HG03045 (cell line): ENCODE results near the gene GIMAP1.

Experiments used
- ATAC-seq: cut with Tn5 transposase; IDR thresholded peaks from one replicate; pipeline ENCODE4 v1.9.1; 2021; ENCODE audit warnings: mild to moderate bottlenecking, moderate library complexity; ENCODE audit not compliant: unreplicated experiment

Gene GIMAP1

GRCh38 chr7:150721970-150722373 lies 5.6 kb downstream of the GIMAP1 start:
- ATAC-seq: no peak

GRCh38 chr7:150722431-150722931 lies 6.1 kb downstream of the GIMAP1 start:
- ATAC-seq: no peak

- no peak for ATAC-seq
Observed at GRCh38 chr7:150723467-150723866, 7.1 kb downstream of the GIMAP1 start.

- no peak for ATAC-seq
Observed at GRCh38 chr7:150727381-150727780, 11.0 kb downstream of the GIMAP1 start.

- no peak for ATAC-seq
Observed at GRCh38 chr7:150728011-150728410, 11.6 kb downstream of the GIMAP1 start.

GRCh38 chr7:150728609-150729008 lies 12.2 kb downstream of the GIMAP1 start:
- no peak for ATAC-seq

GRCh38 chr7:150731916-150732315 lies 15.5 kb downstream of the GIMAP1 start:
- ATAC-seq: no peak

- no peak for ATAC-seq
Observed at GRCh38 chr7:150732786-150733481, 16.5 kb downstream of the GIMAP1 start.

- ATAC-seq: no peak
Observed at GRCh38 chr7:150733482-150734095, 17.2 kb downstream of the GIMAP1 start.

- ATAC-seq: peak; percentile 64
Observed at GRCh38 chr7:150734254-150734653, 17.8 kb downstream of the GIMAP1 start.

- no peak for ATAC-seq
Observed at GRCh38 chr7:150735596-150736358, 19.4 kb downstream of the GIMAP1 start.

GRCh38 chr7:150736864-150737263 lies 20.5 kb downstream of the GIMAP1 start:
- ATAC-seq: no peak

GRCh38 chr7:150737265-150738055 lies 21.0 kb downstream of the GIMAP1 start, which contains the start of gene GIMAP5:
GIMAP5 (plus strand) TSS chr7:150737418; CDS start chr7:150740885, 3,467 bp downstream.
- ATAC-seq: peak; percentile 53

- no peak for ATAC-seq
Observed at GRCh38 chr7:150738092-150738491, 21.7 kb downstream of the GIMAP1 start.

- ATAC-seq: no peak
Observed at GRCh38 chr7:150738591-150739001, 22.2 kb downstream of the GIMAP1 start.

GRCh38 chr7:150739033-150739432 lies 22.6 kb downstream of the GIMAP1 start:
- ATAC-seq: no peak

GRCh38 chr7:150740053-150740452 lies 23.6 kb downstream of the GIMAP1 start:
- ATAC-seq: no peak

- ATAC-seq: no peak
Observed at GRCh38 chr7:150742286-150742968, 26.0 kb downstream of the GIMAP1 start.

GRCh38 chr7:150744041-150744656 lies 27.7 kb downstream of the GIMAP1 start:
- no peak for ATAC-seq

GRCh38 chr7:150745086-150745485 lies 28.7 kb downstream of the GIMAP1 start:
- no peak for ATAC-seq
